ENCODE results near the gene CDX1.

Gene CDX1

GRCh38 chr5:150184990-150185912 lies 18.7 kb downstream of the CDX1 start:
- no peak for DNase-seq

- DNase-seq = no peak
These were observed 19.6 kb downstream of the CDX1 start for GRCh38 chr5:150186137-150186536.

- DNase-seq = no peak
These were observed 20.3 kb downstream of the CDX1 start for GRCh38 chr5:150186897-150187296.

DNA sequence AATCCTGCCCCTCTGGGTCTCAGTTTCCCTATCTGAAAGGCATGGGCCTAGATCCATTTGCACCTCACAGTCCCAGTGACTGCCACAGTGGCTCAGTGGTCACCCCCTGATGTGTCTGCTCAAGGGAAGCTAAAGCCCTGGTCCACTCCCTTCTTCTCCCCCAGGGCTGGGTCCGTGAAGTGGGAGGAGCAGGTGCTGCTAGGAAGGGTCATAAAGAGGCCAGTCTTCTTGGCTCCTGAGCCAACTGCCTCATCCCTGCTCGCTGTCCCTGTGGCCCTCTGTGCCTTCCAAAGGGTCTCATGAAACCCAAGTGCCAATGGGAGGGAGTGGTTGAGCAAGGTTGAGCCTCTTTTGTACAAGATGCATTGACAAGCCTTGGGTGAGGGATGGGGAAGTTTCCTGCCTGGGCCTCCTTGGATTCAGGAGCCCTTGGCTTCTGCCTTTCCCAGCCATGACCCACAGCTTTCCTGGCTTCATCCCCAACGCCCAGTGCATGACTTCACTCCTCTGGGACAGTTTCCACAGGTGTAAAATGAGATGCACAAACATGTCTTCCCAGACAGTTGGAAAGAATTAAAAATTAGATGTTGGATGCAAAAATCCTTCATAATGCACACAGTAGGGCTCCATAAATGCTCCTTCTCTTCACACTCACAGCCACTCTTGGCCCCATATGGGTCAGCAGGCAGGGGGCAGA lies 21.7 kb downstream of the CDX1 start:
- DNase-seq = no peak

- no peak for DNase-seq
These were observed 22.7 kb downstream of the CDX1 start for GRCh38 chr5:150189326-150189725.

GRCh38 chr5:150189728-150190502 lies 23.3 kb downstream of the CDX1 start, which contains the start of gene SLC6A7:
SLC6A7 (plus strand) TSS chr5:150190062; CDS start chr5:150190328, 266 bp downstream.
- no peak for DNase-seq

- no peak for DNase-seq
These were observed 24.0 kb downstream of the CDX1 start for GRCh38 chr5:150190503-150190979.

- no peak for DNase-seq
These were observed 24.4 kb downstream of the CDX1 start for GRCh38 chr5:150190987-150191386.

- DNase-seq = no peak
These were observed 25.9 kb downstream of the CDX1 start for GRCh38 chr5:150192462-150192861.

- DNase-seq = no peak
These were observed 29.3 kb downstream of the CDX1 start for GRCh38 chr5:150195736-150196485.

DNA sequence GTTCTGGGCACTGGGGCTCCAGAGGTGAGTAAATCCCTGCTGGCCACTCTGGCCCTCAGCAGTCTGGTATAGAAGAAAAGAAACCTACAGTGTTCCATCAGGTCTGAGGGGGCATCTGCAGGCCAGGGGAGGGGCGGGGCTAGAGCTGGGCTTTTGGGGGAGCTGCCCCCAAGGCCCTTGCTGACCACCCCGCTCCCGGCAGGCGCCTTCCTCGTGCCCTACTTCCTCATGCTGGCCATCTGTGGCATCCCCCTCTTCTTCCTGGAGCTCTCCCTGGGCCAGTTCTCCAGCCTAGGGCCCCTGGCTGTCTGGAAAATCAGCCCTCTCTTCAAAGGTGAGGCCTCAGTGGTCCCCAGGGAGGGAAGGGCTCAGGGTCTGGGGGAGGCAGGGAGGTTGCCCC lies 29.9 kb downstream of the CDX1 start:
- DNase-seq = no peak

GRCh38 chr5:150196986-150197385 lies 30.4 kb downstream of the CDX1 start:
- no peak for DNase-seq

DNA sequence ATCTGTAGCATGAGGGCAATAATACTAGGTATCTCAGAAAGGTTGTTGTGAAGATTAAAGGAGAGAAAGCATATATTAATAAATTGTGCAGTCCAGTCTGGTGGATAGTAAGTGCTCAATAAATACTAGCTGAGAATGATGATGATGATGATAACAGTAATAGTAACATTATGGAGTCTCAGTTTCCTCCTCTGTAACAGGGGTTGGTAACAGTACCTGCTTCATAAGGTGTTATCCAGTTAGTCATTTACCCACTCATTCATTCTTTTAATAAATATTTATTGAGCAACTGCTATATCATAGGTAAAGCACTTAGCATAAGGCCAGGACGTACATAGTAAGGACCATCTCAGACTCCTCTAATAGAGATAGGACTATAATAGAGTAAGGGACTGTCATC lies 30.9 kb downstream of the CDX1 start:
- DNase-seq = no peak

DNA sequence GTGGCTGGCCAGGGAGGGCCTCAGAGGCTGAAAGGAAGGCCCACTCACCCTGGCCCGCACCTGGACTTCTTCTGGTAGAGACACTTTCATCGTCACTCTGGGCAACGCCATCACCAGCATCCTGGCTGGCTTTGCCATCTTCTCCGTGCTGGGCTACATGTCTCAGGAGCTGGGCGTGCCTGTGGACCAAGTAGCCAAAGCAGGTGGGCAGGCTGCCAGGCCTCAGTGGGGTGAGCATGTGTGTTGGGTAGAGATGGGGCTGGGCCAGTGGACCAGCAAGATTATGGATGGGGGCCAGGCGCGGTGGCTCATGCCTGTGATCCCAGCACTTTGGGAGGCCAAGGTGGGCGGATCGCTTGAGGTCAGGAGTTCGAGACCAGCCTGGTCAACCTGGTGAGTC lies 35.9 kb downstream of the CDX1 start:
- DNase-seq = no peak

GRCh38 chr5:150203832-150204589 lies 37.4 kb downstream of the CDX1 start:
- DNase-seq = no peak

GRCh38 chr5:150204590-150204960 lies 38.0 kb downstream of the CDX1 start:
- no peak for DNase-seq

- no peak for DNase-seq
These were observed 39.7 kb downstream of the CDX1 start for GRCh38 chr5:150206098-150206778.

DNA sequence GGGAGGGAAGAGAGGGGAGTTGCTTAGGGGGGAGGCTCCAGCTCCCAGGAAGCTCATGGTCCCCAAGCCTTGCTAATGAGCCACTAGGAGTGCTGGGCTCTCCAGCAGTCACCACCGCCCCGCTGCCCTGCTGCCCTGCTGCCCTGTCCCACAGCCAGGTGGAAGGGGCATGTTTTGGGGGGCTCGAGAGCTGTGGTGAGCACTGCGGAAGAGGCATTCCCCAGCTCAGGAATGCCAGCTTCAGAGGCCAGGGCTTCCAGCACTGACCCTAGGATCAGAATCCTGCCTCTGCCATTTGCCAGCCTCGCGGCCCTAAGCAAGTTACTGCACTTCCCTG lies 40.2 kb downstream of the CDX1 start:
- DNase-seq = no peak

DNA sequence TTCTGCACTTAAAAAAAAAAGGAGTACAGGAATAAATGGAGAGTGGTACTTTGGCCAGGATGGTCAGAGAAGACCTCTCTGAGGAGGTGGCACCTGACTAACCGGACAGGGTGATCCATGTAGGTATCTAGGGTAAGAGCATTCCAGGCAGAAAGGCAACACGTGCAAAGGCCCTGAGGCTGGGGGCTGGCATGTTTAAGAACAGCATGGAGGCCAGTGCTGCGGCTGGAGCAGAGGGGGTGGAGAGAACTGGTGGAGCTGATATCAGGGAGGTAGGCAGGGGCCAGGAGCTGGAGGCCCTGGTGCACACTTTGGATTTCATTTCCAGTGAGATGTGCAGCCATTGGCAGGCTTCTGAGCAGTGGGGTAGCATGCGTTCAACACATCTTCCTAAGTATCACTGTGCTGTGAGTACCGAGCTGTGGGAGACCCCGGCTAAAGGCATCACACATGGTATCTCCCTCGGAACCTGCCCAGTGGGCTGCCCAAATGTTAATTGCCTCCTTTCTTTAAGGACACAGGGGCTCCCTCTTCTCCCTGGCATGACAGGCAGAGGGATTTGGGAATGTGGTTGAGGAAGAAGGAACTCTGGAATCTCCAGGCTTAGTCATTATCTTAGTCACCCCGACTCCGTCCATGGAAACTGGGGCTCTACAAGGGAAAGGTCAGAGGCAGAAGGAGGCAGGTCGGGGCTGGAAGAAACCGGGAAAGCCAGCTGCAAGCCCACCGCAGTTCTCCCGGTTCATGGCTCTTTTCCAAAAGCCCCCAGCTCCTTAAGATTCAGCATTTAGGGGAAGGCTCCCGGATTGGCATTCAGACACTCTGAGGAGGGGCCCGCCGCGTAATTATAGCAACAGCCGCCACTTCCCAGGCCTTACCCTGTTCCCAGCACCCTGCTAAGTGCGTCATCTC lies 41.9 kb downstream of the CDX1 start:
- peak; percentile 67 for DNase-seq

- no peak for DNase-seq
These were observed 42.6 kb downstream of the CDX1 start for GRCh38 chr5:150209099-150209635.

All from fibroblast of skin of right quadriceps (primary cell).